HepG2 (cell line): ENCODE measurements around the gene DHRS1. TPM values are rescaled to one million over a fixed set of nuclear protein-coding genes. Genes with fewer than 3 reads are reported as not detected.

Source experiments
- ATAC-seq: fragments of 200-7000 bp; cut with Tn5 transposase; 3 replicates; pipeline ENCODE4 v1.9.1; 2020; ENCODE audit warnings: mild to moderate bottlenecking, moderate library complexity
- BruUV-seq: library from RNA; stranded (reverse); fragments of 400-500 nt; replicated peaks from 2 replicates; lab custom pipeline; 2021; lab: Mats Ljungman, UMichigan
- CTCF ChIA-PET: fragments of 300-600 bp; formaldehyde crosslinking; extraction: SDS; loops from one replicate; lab custom pipeline; 2021; ENCODE audit warnings: low total read pairs, inconsistent platforms, low intra/inter-chr PET ratio; lab: Yijun Ruan, JAX
- POLR2A ChIA-PET: fragments of 350-600 bp; sonication (Branson Sonifier 250); formaldehyde crosslinking; loops from one replicate; lab custom pipeline; 2020; ENCODE audit warnings: antibody characterized with exemption, inconsistent platforms; lab: Yijun Ruan, JAX
- DNase-seq: peaks from one replicate; pipeline ENCODE4 v3.0.0-alpha.2; 2015; ENCODE audit warnings: low spot score
- FAIRE-seq: peaks from 3 replicates; lab custom pipeline; 2011; peaks lifted over from hg19 to GRCh38; lab: Jason Lieb, UNC
- H2AFZ ChIP-seq: one replicate; pipeline ENCODE4 v1.6.1; 2011; ENCODE audit warnings: low read length, inconsistent platforms
- H3K27ac ChIP-seq: fragments of 300-600 bp; 3 replicates; pipeline ENCODE4 v1.8.0; 2011; ENCODE audit warnings: mixed run types, mild to moderate bottlenecking, mixed read lengths, low read length, inconsistent platforms; ENCODE audit not compliant: insufficient read depth; ENCODE audit errors: extremely low read length
- H3K27me3 ChIP-seq, 2 experiments: fragments of 200-600 bp in 1 of 2; 2 replicates in 1 of 2; 3 replicates in 1 of 2; pipeline versions ENCODE4 v1.6.0 to v1.8.0; 2011; ENCODE audit warnings: low read length in 2 of 2, mild to moderate bottlenecking in 2 of 2, moderate library complexity in 2 of 2, inconsistent platforms in 1 of 2; ENCODE audit not compliant: insufficient read depth in 2 of 2, control insufficient read depth in 1 of 2
- H3K36me3 ChIP-seq, 2 experiments: fragments of 200-600 bp in 1 of 2; replicated peaks in 1 of 2; 2 replicates in 1 of 2; 3 replicates in 1 of 2; pipeline versions ENCODE4 v1.5.1 to v1.8.0; 2011; ENCODE audit warnings: low read length in 2 of 2, inconsistent platforms in 1 of 2; ENCODE audit not compliant: insufficient read depth in 2 of 2, control insufficient read depth in 1 of 2
- H3K4me1 ChIP-seq: 2 replicates; pipeline ENCODE4 v1.5.1; 2012; ENCODE audit warnings: low read length, inconsistent platforms; ENCODE audit not compliant: insufficient read depth
- H3K4me2 ChIP-seq: 2 replicates; pipeline ENCODE4 v1.6.0; 2011; ENCODE audit warnings: low read depth, low read length, inconsistent platforms
- H3K4me3 ChIP-seq, 3 experiments: fragments of 200-600 bp in 1 of 3; sonication (generic), shearing (Covaris generic) in 1 of 3; replicated peaks in 1 of 3; 2 replicates each; pipeline ENCODE4 v1.5.1; 2011 to 2016; ENCODE audit warnings: low read length in 3 of 3, inconsistent platforms in 2 of 3, low read depth in 2 of 3, mild to moderate bottlenecking in 2 of 3, control low read depth in 1 of 3, mixed read lengths in 1 of 3; ENCODE audit not compliant: insufficient read depth in 1 of 3
- H3K79me2 ChIP-seq: one replicate; pipeline ENCODE4 v1.6.1; 2011; ENCODE audit warnings: low read length, inconsistent platforms; ENCODE audit not compliant: insufficient read depth
- H3K9ac ChIP-seq: 2 replicates; pipeline ENCODE4 v1.6.0; 2011; ENCODE audit warnings: mild to moderate bottlenecking, low read depth, low read length, inconsistent platforms; ENCODE audit not compliant: insufficient read depth
- H3K9me3 ChIP-seq: 2 replicates; pipeline ENCODE4 v1.5.1; 2012; ENCODE audit warnings: mild to moderate bottlenecking, low read length
- H4K20me1 ChIP-seq: 2 replicates; pipeline ENCODE4 v1.6.0; 2011; ENCODE audit warnings: inconsistent platforms, mild to moderate bottlenecking, low read length, moderate library complexity; ENCODE audit not compliant: insufficient read depth
- CC2D1A ChIP-seq: sonication (generic); formaldehyde crosslinking; IDR thresholded peaks from 2 replicates; pipeline ENCODE4 v1.8.1; 2023; ENCODE audit warnings: mild to moderate bottlenecking, missing genetic modification reagents
- FOSL2 ChIP-seq: sonication (generic); formaldehyde crosslinking; IDR thresholded peaks from 2 replicates; pipeline ENCODE4 v1.4.0; 2020; ENCODE audit warnings: missing genetic modification reagents
- MTA1 ChIP-seq: sonication (generic); formaldehyde crosslinking; IDR thresholded peaks from 2 replicates; pipeline ENCODE4 v1.4.0; 2020; ENCODE audit warnings: missing genetic modification reagents, mild to moderate bottlenecking, borderline replicate concordance
- MYPOP ChIP-seq: sonication (generic); formaldehyde crosslinking; IDR thresholded peaks from 2 replicates; pipeline ENCODE4 v1.8.1; 2023; ENCODE audit warnings: mild to moderate bottlenecking, moderate library complexity, missing genetic modification reagents
- NR2F2 ChIP-seq: IDR thresholded peaks from 2 replicates; pipeline ENCODE4 v1.6.1; 2012; ENCODE audit warnings: low read depth, inconsistent platforms, borderline replicate concordance
- REXO4 ChIP-seq: sonication (generic); formaldehyde crosslinking; IDR thresholded peaks from 2 replicates; pipeline ENCODE4 v1.8.0; 2022; ENCODE audit warnings: missing genetic modification reagents, mild to moderate bottlenecking, borderline replicate concordance
- SMAD9 ChIP-seq: sonication (generic); formaldehyde crosslinking; IDR thresholded peaks from 2 replicates; pipeline ENCODE4 v1.5.1; 2020; ENCODE audit warnings: mild to moderate bottlenecking, missing genetic modification reagents
- ZBTB33 ChIP-seq: sonication (generic); formaldehyde crosslinking; IDR thresholded peaks from 2 replicates; pipeline ENCODE4 v1.4.0; 2020; ENCODE audit warnings: missing genetic modification reagents
- ZNF20 ChIP-seq: sonication (generic); formaldehyde crosslinking; IDR thresholded peaks from 2 replicates; pipeline ENCODE4 v1.4.0; 2020; ENCODE audit warnings: mild to moderate bottlenecking, moderate library complexity, missing genetic modification reagents
- ZNF451 ChIP-seq: sonication (generic); formaldehyde crosslinking; IDR thresholded peaks from 2 replicates; pipeline ENCODE4 v1.5.0; 2020; ENCODE audit warnings: mild to moderate bottlenecking, missing genetic modification reagents
- ZNF607 ChIP-seq: sonication (generic); formaldehyde crosslinking; IDR thresholded peaks from 2 replicates; pipeline ENCODE4 v1.5.1; 2020; ENCODE audit warnings: missing genetic modification reagents, mild to moderate bottlenecking, borderline replicate concordance
- ZNF687 ChIP-seq: sonication (generic); formaldehyde crosslinking; IDR thresholded peaks from 2 replicates; pipeline ENCODE4 v1.5.1; 2020; ENCODE audit warnings: mild to moderate bottlenecking, missing genetic modification reagents, moderate library complexity
- WGBS: methylation state at CpG from one replicate; pipeline ENCODE4 v1.1.6; 2017; ENCODE audit warnings: low lambda C conversion rate; 5-methylcytosine and 5-hydroxymethylcytosine counted together
- in situ Hi-C: cut with HindIII; loops from 2 replicates; pipeline ENCODE4 v1.10.0; 2017; ENCODE audit warnings: low pct_unique_long_range_greater_than_20kb; ENCODE audit not compliant: extremely low pct_ligation_motif_present
- intact Hi-C: fragments of 100-400 bp; cut with micrococcal nuclease; formaldehyde crosslinking; loops from one replicate; pipeline ENCODE4 v1.10.0; 2022; ENCODE audit not compliant: unreplicated experiment
- polyA plus RNA-seq, 8 experiments: library from polyadenylated mRNA; depleted of rRNA in 3 of 8; stranded (reverse) in 7 of 8; unstranded in 1 of 8; fragments of >200 nt; fragmentation: Illumina TruSeq in 4 of 8; extraction: Trizol in 4 of 8; gene quantifications; 2 replicates each; pipeline versions ENCODE4 v1.2.1 to v1.2.3, GENCODE V29; 2011 to 2016; ENCODE audit warnings: low read depth in 4 of 8, missing spikeins in 1 of 8, mixed read lengths in 1 of 8; ENCODE audit not compliant: insufficient read depth in 1 of 8
- total RNA-seq, 5 experiments: library from RNA; depleted of rRNA; stranded (reverse); fragments of >200 nt; fragmentation: Illumina TruSeq; extraction: Trizol; gene quantifications; 2 replicates each; pipeline ENCODE4 v1.2.3, GENCODE V29; 2016; ENCODE audit warnings: low read depth in 1 of 5

DHRS1 gene
- total and polyA plus RNA-seq, 2 of the 13 experiments (the other 11 are each of a cell fraction or from before 2014, with no cell fraction given), result 49.8 to 60.8 TPM

- ChIA-PET POLR2A (no interaction called here), CTCF (no interaction called here)
- H3K9ac ChIP-seq, result no peak overlapping the region
- intact Hi-C loops, result no loop called here
- no peaks in the 10 kb centered on the region for H3K79me2 ChIP-seq
- H2AFZ ChIP-seq, result no peak overlapping the region
- peaks cover 8% of the 10 kb centered on the region for H3K4me1 ChIP-seq
- TF ChIP-seq ZNF20 (no peak), ZBTB33 (CRISPR knock-in tag) (no peak), ZNF451 (no peak), MTA1 (CRISPR knock-in tag) (no peak), FOSL2 (CRISPR knock-in tag) (no peak), SMAD9 (CRISPR knock-in tag) (no peak)
- no peak overlapping the region for H3K4me2 ChIP-seq
- H4K20me1 ChIP-seq, result no peaks in the 10 kb centered on the region
- no peak for FAIRE-seq
- no peak for DNase-seq
- H3K27ac ChIP-seq, result no peak overlapping the region
- no TSS peak for BruUV-seq
- ATAC-seq, result no peak
- H3K27me3 ChIP-seq, result peaks cover 4 to 23% of the 10 kb centered on the region in 2 experiments; a peak in 3 of 5 replicates
- no peak overlapping the region for H3K4me3 ChIP-seq
- no peaks in the 10 kb centered on the region for H3K9me3 ChIP-seq
- no peaks in the 10 kb centered on the region for H3K36me3 ChIP-seq
- in situ Hi-C loops, result no loop called here
- 74% methylated on average over 4 of the region's 4 CpGs for WGBS
These were observed 43.3 kb upstream of the DHRS1 start for GRCh38 chr14:24342889-24343288.

- no peak overlapping the region for H3K9ac ChIP-seq
- H3K79me2 ChIP-seq, result no peaks in the 10 kb centered on the region
- ATAC-seq, result no peak
- no peak overlapping the region for H2AFZ ChIP-seq
- no peaks in the 10 kb centered on the region for H3K9me3 ChIP-seq
- no TSS peak for BruUV-seq
- H3K4me2 ChIP-seq, result no peak overlapping the region
- intact Hi-C loops, result no loop called here
- DNase-seq, result no peak
- WGBS, result 50% methylated on average over 1 of the region's 1 CpG
- no peaks in the 10 kb centered on the region for H4K20me1 ChIP-seq
- no peak for FAIRE-seq
- ChIA-PET POLR2A (interaction anchor here (1.0 kb wide), 1 partner anchor 91 kb away, joined by 4 read pairs; no protein-coding TSS in a partner anchor), CTCF (no interaction called here)
- H3K4me3 ChIP-seq, result no peak overlapping the region
- no peak overlapping the region for H3K27ac ChIP-seq
- in situ Hi-C loops, result no loop called here
- peaks cover 5 to 46% of the 10 kb centered on the region in 2 experiments; a peak in 4 of 5 replicates for H3K27me3 ChIP-seq
- H3K4me1 ChIP-seq, result peaks cover 20% of the 10 kb centered on the region
- no peaks in the 10 kb centered on the region for H3K36me3 ChIP-seq
- no peak for TF ChIP-seq ZNF687
- TF ChIP-seq MYPOP, result no peak
- TF ChIP-seq REXO4 (CRISPR knock-in tag), result no peak
- no peak for TF ChIP-seq NR2F2
- no peak for TF ChIP-seq ZNF607
- no peak for TF ChIP-seq CC2D1A (CRISPR knock-in tag)
These were observed 41.0 kb upstream of the DHRS1 start for GRCh38 chr14:24340606-24341005.
